ENCODE data around the gene LYPLA2.
"Not testable (repeated sequence)": the region's sequence is repeated elsewhere in the genome, so short reads cannot be mapped to it uniquely, and the experiment has no call there.

The LYPLA2 gene

GRCh38 chr1:23801338-23801748, 10.4 kb downstream of the LYPLA2 start:
- DNase-seq: no peak

- DNase-seq: no peak
Observed at GRCh38 chr1:23801876-23802275, 10.9 kb downstream of the LYPLA2 start.

GRCh38 chr1:23802809-23803342, 11.9 kb downstream of the LYPLA2 start:
- not testable (repeated sequence) for DNase-seq

- DNase-seq: no peak
Observed at GRCh38 chr1:23803674-23804073, 12.7 kb downstream of the LYPLA2 start.

GRCh38 chr1:23804183-23804835, 13.4 kb downstream of the LYPLA2 start:
- DNase-seq: peak; percentile 11 to 13

- DNase-seq: no peak
Observed at GRCh38 chr1:23805025-23805424, 14.1 kb downstream of the LYPLA2 start.

- no peak for DNase-seq
Observed at GRCh38 chr1:23806280-23806679, 15.3 kb downstream of the LYPLA2 start.

GRCh38 chr1:23807453-23807852, 16.5 kb downstream of the LYPLA2 start:
- DNase-seq: peak; percentile 92

GRCh38 chr1:23809751-23810171, 18.8 kb downstream of the LYPLA2 start:
- peak; percentile 82 to 92 for DNase-seq

- peak; percentile 79 to 90 for DNase-seq
Observed at GRCh38 chr1:23810818-23811540, 20.0 kb downstream of the LYPLA2 start.

GRCh38 chr1:23814016-23814415, 23.1 kb downstream of the LYPLA2 start:
- DNase-seq: no peak

GRCh38 chr1:23816361-23816760, 25.4 kb downstream of the LYPLA2 start:
- DNase-seq: no peak

- peak; percentile 30 to 46 for DNase-seq
Observed at GRCh38 chr1:23816906-23817305, 26.0 kb downstream of the LYPLA2 start.

- no peak for DNase-seq
Observed at GRCh38 chr1:23817633-23818032, 26.7 kb downstream of the LYPLA2 start.

GRCh38 chr1:23823767-23824166, 32.8 kb downstream of the LYPLA2 start:
- no peak for DNase-seq

- no peak for DNase-seq
Observed at GRCh38 chr1:23824711-23825075, 33.7 kb downstream of the LYPLA2 start.

GRCh38 chr1:23825076-23825761, 34.3 kb downstream of the LYPLA2 start, which contains the start of gene HMGCL:
HMGCL (minus strand) TSS chr1:23825429; CDS start chr1:23825415, 14 bp downstream.
- peak; percentile 81 to 83 for DNase-seq

GRCh38 chr1:23825762-23826522, 35.0 kb downstream of the LYPLA2 start:
- DNase-seq: peak in 1 of 2 experiments; percentile 5

GRCh38 chr1:23826590-23826989, 35.6 kb downstream of the LYPLA2 start:
- DNase-seq: not testable (repeated sequence)

- no peak for DNase-seq
Observed at GRCh38 chr1:23827717-23828116, 36.8 kb downstream of the LYPLA2 start.

- not testable (repeated sequence) for DNase-seq
Observed at GRCh38 chr1:23834156-23834555, 43.2 kb downstream of the LYPLA2 start.

GRCh38 chr1:23836037-23836436, 45.1 kb downstream of the LYPLA2 start:
- DNase-seq: peak in 1 of 2 experiments; percentile 17

- no peak for DNase-seq
Observed at GRCh38 chr1:23837908-23838307, 47.0 kb downstream of the LYPLA2 start.
